ENCODE results near the gene LTA4H.

LTA4H gene

DNA sequence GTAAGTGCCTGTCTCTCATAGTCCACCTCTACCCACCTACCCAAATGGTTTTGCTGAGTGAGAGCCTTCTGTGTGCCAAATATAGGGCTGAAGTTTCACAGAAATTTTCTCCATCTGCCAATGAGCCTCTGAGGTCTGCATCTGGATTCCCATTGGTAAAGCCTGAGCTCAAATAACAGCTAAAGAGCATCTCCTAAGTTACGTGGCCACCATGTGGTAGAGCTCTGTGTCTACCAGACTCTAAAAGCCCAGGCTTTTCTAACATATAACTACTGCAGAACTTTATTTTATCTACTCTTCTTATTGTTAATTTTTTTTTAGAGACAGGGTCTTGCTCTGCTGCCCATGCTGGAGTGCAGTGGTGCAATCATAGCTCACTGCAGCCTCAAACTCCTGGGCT, 76.3 kb downstream of the LTA4H start:
- no peak for DNase-seq (ENCODE audit: low read depth, low spot score)

DNA sequence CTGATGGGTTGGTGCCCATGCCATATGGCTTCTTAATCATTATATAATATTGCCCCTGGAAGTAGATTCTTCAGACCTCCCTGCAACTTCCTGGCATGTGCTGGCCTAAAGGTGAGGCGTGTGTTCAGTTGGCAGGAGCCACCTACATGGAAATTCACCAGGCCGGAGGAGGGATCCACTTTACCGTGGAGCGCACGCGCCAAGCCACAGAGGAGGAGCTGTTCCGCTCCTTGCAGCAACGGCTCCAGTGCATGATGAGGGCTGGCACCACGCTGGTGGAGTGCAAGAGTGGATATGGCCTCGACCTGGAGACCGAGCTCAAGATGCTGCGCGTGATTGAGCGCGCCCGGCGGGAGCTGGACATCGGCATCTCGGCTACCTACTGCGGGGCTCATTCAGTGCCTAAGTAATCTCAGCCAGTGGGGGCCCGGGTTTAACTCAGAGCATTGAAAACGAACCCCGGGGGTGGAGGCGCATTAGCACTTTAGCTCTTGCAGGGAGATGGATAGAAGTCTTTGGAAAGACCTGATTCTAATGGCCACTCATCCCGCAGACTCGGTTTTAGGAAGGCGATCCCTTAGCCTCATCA, 78.7 kb downstream of the LTA4H start:
- DNase-seq (ENCODE audit: low read depth, low spot score), result no peak

DNA sequence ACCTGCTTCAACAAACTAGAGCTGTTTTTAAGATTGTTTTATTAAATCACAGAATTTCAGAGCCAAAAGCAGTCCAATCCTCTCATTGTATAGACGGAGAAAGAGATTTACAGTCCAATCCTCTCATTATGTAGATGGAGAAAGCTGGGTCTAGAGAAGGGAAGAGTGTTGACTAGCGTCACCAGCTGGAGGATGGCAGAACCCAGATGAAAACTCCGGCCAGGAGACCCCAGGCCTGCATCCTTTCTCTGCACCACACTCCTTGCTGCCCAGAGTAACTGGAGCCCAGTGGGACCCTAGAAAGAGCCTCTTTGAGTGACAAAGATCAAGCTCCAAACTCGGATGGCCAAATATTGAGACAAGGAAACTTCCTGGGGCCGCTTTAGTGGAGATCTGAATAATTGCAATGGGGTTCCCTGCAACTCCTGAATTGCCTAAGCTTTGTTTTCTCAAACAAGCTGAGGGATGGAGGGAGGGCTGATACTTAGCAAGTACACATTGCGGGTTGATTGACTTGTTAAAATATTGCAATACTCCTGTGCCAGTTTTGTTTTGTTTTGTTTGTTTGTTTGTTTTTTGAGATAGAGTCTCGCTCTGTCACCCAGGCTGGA, 79.7 kb downstream of the LTA4H start:
- DNase-seq (ENCODE audit: low read depth, low spot score), result no peak

DNA sequence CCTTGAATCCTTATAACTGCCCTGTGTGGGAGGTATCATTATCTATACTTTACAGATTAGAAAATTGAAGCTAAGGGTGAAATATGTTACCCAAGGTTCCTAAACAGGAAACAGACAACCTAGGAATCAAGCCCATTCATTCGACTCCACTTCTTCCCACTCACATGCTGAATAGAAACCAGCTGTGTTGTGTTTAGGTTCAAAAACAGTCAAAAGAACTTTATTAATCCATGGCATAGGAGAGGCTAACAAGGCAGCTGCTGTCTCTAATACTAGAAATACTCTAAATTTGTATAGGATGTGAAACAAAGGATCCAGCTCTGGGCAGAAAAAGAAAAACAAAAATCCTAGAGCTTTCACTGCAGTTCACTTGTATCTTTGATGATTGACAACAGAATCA, 82.4 kb downstream of the LTA4H start:
- DNase-seq (ENCODE audit: low read depth, low spot score), result no peak

DNA sequence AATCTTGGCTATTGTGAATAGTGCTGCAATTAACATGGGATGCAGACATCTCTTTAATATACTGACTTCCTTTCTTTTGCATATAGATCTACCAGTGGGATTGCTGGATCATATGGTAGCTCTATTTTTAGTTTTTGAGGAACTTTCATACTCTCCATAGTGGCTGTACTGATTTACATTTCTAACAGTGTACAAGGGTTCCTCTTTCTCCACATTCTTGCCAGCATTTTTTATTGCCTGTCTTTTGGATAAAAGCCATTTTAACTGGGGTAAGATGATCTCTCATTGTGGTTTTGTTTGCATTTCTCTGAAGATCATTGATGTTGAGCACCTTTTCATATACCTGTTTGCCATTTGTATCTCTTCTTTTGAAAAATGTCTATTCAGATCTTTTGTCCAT, 83.9 kb downstream of the LTA4H start:
- DNase-seq (ENCODE audit: low read depth, low spot score), result no peak
